OCI-LY1 (cell line): Measurements from ENCODE around the gene BIRC5.

Experiments
- H2AFZ ChIP-seq: fragments of 200-600 bp; sonication (generic), shearing (Covaris generic); 2 replicates; pipeline ENCODE4 v1.6.0; 2014; ENCODE audit warnings: antibody characterized with exemption, mild to moderate bottlenecking, low read length
- H3F3A ChIP-seq: fragments of 200-600 bp; sonication (generic), shearing (Covaris generic); 2 replicates; pipeline ENCODE4 v1.6.0; 2014; ENCODE audit warnings: mild to moderate bottlenecking, antibody characterized with exemption, low read length, moderate library complexity; ENCODE audit not compliant: insufficient read depth
- H3K27ac ChIP-seq: fragments of 200-600 bp; sonication (generic); 2 replicates; pipeline ENCODE4 v1.5.1; 2014; ENCODE audit warnings: low read length, mixed run types, mild to moderate bottlenecking, low read depth; ENCODE audit not compliant: poor library complexity, severe bottlenecking
- H3K27me3 ChIP-seq: fragments of 200-600 bp; sonication (generic); 2 replicates; pipeline ENCODE4 v1.6.0; 2014; ENCODE audit warnings: antibody characterized with exemption, mild to moderate bottlenecking, low read length, moderate library complexity; ENCODE audit not compliant: insufficient read depth
- H3K36me3 ChIP-seq: fragments of 200-600 bp; sonication (generic); 2 replicates; pipeline ENCODE4 v1.6.1; 2014; ENCODE audit warnings: mild to moderate bottlenecking, antibody characterized with exemption, low read length, moderate library complexity, mixed read lengths; ENCODE audit not compliant: insufficient read depth
- H3K4me1 ChIP-seq: fragments of 200-600 bp; sonication (generic); 2 replicates; pipeline ENCODE4 v1.5.1; 2014; ENCODE audit warnings: mild to moderate bottlenecking, low read length, moderate library complexity; ENCODE audit not compliant: insufficient read depth, severe bottlenecking
- H3K4me2 ChIP-seq: fragments of 200-600 bp; sonication (generic), shearing (Covaris generic); 2 replicates; pipeline ENCODE4 v1.6.1; 2014; ENCODE audit warnings: low read length
- H3K4me3 ChIP-seq: fragments of 200-600 bp; sonication (generic); 2 replicates; pipeline ENCODE4 v1.5.1; 2014; ENCODE audit warnings: low read length, low read depth, mild to moderate bottlenecking, mixed read lengths; ENCODE audit not compliant: poor library complexity, severe bottlenecking
- H3K79me2 ChIP-seq: fragments of 200-600 bp; shearing (Covaris generic); 2 replicates; pipeline ENCODE4 v1.6.1; 2016; ENCODE audit warnings: mixed run types, low read length, mixed read lengths; ENCODE audit not compliant: insufficient read depth
- H3K9ac ChIP-seq: fragments of 200-600 bp; sonication (generic), shearing (Covaris generic); 2 replicates; pipeline ENCODE4 v1.6.1; 2014; ENCODE audit warnings: mild to moderate bottlenecking, low read length, mixed read lengths
- H3K9me2 ChIP-seq: fragments of 200-600 bp; sonication (generic), shearing (Covaris generic); 2 replicates; pipeline ENCODE4 v1.6.1; 2014; ENCODE audit warnings: low read depth, mild to moderate bottlenecking, low read length, mixed read lengths
- H3K9me3 ChIP-seq: fragments of 200-600 bp; shearing (Covaris generic); 2 replicates; pipeline ENCODE4 v1.6.1; 2014; ENCODE audit warnings: low read length, mixed read lengths
- H4K20me1 ChIP-seq: fragments of 200-600 bp; sonication (generic), shearing (Covaris generic); 2 replicates; pipeline ENCODE4 v1.6.0; 2016; ENCODE audit warnings: mild to moderate bottlenecking, low read length; ENCODE audit not compliant: insufficient read depth
- EZH2 ChIP-seq: fragments of 200-600 bp; sonication (generic), shearing (Covaris generic); IDR thresholded peaks from 2 replicates; pipeline ENCODE4 v1.8.0; 2017; ENCODE audit warnings: borderline replicate concordance, mixed run types, mild to moderate bottlenecking, antibody characterized with exemption, low read length, moderate library complexity, mixed read lengths
- TF ChIP-seq, protein P1 (sequence below): fragments of 200-600 bp; sonication (generic), shearing (Covaris generic); IDR thresholded peaks from 2 replicates; pipeline ENCODE4 v1.5.1; 2017; ENCODE audit warnings: mild to moderate bottlenecking, antibody characterized with exemption, low read length, moderate library complexity, mixed read lengths

Gene BIRC5

GRCh38 chr17:78206298-78206697 lies 7.8 kb upstream of the BIRC5 start:
- no peak overlapping the region for H2AFZ ChIP-seq
- no peak for TF ChIP-seq EZH2
- TF ChIP-seq, protein P1, sequence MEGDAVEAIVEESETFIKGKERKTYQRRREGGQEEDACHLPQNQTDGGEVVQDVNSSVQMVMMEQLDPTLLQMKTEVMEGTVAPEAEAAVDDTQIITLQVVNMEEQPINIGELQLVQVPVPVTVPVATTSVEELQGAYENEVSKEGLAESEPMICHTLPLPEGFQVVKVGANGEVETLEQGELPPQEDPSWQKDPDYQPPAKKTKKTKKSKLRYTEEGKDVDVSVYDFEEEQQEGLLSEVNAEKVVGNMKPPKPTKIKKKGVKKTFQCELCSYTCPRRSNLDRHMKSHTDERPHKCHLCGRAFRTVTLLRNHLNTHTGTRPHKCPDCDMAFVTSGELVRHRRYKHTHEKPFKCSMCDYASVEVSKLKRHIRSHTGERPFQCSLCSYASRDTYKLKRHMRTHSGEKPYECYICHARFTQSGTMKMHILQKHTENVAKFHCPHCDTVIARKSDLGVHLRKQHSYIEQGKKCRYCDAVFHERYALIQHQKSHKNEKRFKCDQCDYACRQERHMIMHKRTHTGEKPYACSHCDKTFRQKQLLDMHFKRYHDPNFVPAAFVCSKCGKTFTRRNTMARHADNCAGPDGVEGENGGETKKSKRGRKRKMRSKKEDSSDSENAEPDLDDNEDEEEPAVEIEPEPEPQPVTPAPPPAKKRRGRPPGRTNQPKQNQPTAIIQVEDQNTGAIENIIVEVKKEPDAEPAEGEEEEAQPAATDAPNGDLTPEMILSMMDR: 0 out of 2 replicates have a peak, but pooled peaks have one; percentile 14
- H3K9ac ChIP-seq: no peak overlapping the region
- no peaks in the 10 kb centered on the region for H3K4me1 ChIP-seq
- no peaks in the 10 kb centered on the region for H4K20me1 ChIP-seq
- peaks cover 56% of the 10 kb centered on the region for H3K36me3 ChIP-seq
- H3K27ac ChIP-seq: no peak overlapping the region
- H3K9me2 ChIP-seq: no peaks in the 10 kb centered on the region
- no peaks in the 10 kb centered on the region for H3K79me2 ChIP-seq
- no peaks in the 10 kb centered on the region for H3K9me3 ChIP-seq
- H3K4me2 ChIP-seq: no peak overlapping the region
- no peaks in the 10 kb centered on the region for H3F3A ChIP-seq
- no peaks in the 10 kb centered on the region for H3K27me3 ChIP-seq
- no peak overlapping the region for H3K4me3 ChIP-seq

DNA sequence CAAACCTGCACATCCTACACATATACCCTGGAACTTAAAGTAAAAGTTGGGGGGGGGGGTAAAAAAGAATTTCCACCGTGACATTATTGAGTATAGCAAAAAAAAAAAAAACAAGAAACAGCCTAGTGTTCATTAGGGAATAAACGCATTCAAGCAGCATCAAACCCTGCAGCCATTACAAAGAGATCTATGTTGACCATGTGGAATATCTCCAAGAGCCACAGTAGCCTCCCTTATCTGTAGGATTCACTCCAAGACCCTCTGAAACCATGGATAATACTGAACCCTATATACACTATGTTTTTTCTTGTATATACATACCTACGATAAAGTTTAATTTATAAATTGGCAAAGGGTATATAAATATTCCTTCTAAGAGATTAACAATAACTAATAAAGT lies 5.6 kb upstream of the BIRC5 start:
- Histone ChIP-seq H3K36me3 (peaks cover 40% of the 10 kb centered on the region), H2AFZ (no peak overlapping the region), H3K9me3 (no peaks in the 10 kb centered on the region), H3K27me3 (no peaks in the 10 kb centered on the region), H3K9ac (no peak overlapping the region), H3K27ac (no peak overlapping the region), H3K9me2 (no peaks in the 10 kb centered on the region), H3K4me1 (no peaks in the 10 kb centered on the region), H4K20me1 (no peaks in the 10 kb centered on the region), H3F3A (no peaks in the 10 kb centered on the region), H3K4me3 (no peak overlapping the region), H3K79me2 (no peaks in the 10 kb centered on the region), H3K4me2 (no peak overlapping the region)
- TF ChIP-seq EZH2: no peak
- TF ChIP-seq, protein P1: no peak

DNA sequence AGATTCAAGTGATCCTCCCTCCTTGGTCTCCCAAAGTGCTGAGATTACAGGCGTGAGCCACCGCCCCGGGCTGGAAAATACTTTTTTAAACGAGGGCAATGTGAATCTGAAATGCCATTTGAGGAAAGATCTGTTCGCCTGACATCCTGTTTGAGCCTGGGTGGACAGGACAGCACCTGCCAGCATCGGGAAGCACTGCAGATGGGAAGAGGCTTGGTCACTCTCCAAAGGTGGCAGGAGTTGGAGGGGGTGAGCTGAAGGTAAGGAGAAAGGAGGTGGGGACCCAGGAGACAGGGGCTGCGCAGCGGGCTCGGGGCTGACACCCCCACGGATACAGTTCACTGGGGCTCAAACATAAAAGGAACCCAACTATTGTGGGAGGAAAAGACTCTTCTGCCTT lies 3.9 kb upstream of the BIRC5 start:
- TF ChIP-seq EZH2: no peak
- no peaks in the 10 kb centered on the region for H3K27me3 ChIP-seq
- H3K9me3 ChIP-seq: no peaks in the 10 kb centered on the region
- no peak overlapping the region for H3K9ac ChIP-seq
- no peak overlapping the region for H3K4me3 ChIP-seq
- peaks cover 29% of the 10 kb centered on the region for H3K36me3 ChIP-seq
- no peaks in the 10 kb centered on the region for H4K20me1 ChIP-seq
- peaks cover 9% of the 10 kb centered on the region for H3K79me2 ChIP-seq
- H3K9me2 ChIP-seq: no peaks in the 10 kb centered on the region
- H3K4me1 ChIP-seq: peaks cover 6% of the 10 kb centered on the region
- H3K27ac ChIP-seq: no peak overlapping the region
- no peaks in the 10 kb centered on the region for H3F3A ChIP-seq
- no peak overlapping the region for H3K4me2 ChIP-seq
- no peak overlapping the region for H2AFZ ChIP-seq

DNA sequence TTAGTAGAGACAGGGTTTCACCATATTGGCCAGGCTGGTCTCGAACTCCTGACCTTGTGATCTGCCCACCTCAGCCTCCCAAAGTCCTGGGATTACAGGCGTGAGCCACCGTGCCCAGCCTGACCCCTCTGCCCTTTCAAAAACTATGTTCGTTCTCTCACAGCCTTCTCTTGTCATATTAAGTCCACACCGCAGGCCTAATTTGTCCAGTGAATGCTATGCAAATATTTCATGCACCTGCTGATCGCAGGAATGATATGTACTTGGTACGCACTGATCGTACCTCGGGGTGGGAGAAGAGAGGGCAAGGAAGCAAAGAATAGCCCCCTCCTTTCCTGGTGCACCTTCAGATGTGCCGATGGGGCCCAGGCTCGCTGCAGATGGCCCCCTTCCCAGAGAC lies 3.0 kb upstream of the BIRC5 start:
- no peaks in the 10 kb centered on the region for H3K9me3 ChIP-seq
- H4K20me1 ChIP-seq: no peaks in the 10 kb centered on the region
- no peak overlapping the region for H2AFZ ChIP-seq
- no peaks in the 10 kb centered on the region for H3K27me3 ChIP-seq
- H3K4me2 ChIP-seq: no peak overlapping the region
- no peaks in the 10 kb centered on the region for H3F3A ChIP-seq
- no peak overlapping the region for H3K27ac ChIP-seq
- H3K4me3 ChIP-seq: no peak overlapping the region
- H3K9ac ChIP-seq: no peak overlapping the region
- peaks cover 16% of the 10 kb centered on the region for H3K79me2 ChIP-seq
- H3K4me1 ChIP-seq: peaks cover 14% of the 10 kb centered on the region
- TF ChIP-seq, protein P1: no peak
- TF ChIP-seq EZH2: no peak
- H3K36me3 ChIP-seq: peaks cover 26% of the 10 kb centered on the region
- no peaks in the 10 kb centered on the region for H3K9me2 ChIP-seq
